ENCODE results near the gene ZNF264.

ZNF264 gene

GRCh38 chr19:57191141-57192076 is at the start of gene ZNF264:
TSS of gene ZNF264 (plus strand) at chr19:57191500. CDS start at chr19:57191914, 414 bp downstream.
- H3K4me3 ChIP-seq (ENCODE audit: low read depth, low read length), result peak within 1 kb of the TSS; percentile 91
- peak within 1 kb of the TSS; percentile 40 for H3K27ac ChIP-seq (ENCODE audit: low read depth, low read length)
- H3K36me3 ChIP-seq (ENCODE audit: insufficient read depth, low read length), result peaks cover 15% of the 10 kb centered on the region
- H3K4me1 ChIP-seq (ENCODE audit: control insufficient read depth, insufficient read depth, low read length, unreplicated experiment), result peaks cover 5% of the 10 kb centered on the region
- H2AFZ ChIP-seq (ENCODE audit: low read length, unreplicated experiment), result peak within 1 kb of the TSS; percentile 95
- peaks cover 24% of the 10 kb centered on the region for H3K79me2 ChIP-seq (ENCODE audit: control insufficient read depth, insufficient read depth, low read length, unreplicated experiment)
- H3K27me3 ChIP-seq (ENCODE audit: insufficient read depth, low read length), result no peaks in the 10 kb centered on the region

- no peak overlapping the region for H3K27ac ChIP-seq (ENCODE audit: low read depth, low read length)
- H3K4me1 ChIP-seq (ENCODE audit: control insufficient read depth, insufficient read depth, low read length, unreplicated experiment), result no peaks in the 10 kb centered on the region
- no peaks in the 10 kb centered on the region for H3K79me2 ChIP-seq (ENCODE audit: control insufficient read depth, insufficient read depth, low read length, unreplicated experiment)
- H3K4me3 ChIP-seq (ENCODE audit: low read depth, low read length), result no peak overlapping the region
- no peak overlapping the region for H2AFZ ChIP-seq (ENCODE audit: low read length, unreplicated experiment)
- H3K36me3 ChIP-seq (ENCODE audit: insufficient read depth, low read length), result no peaks in the 10 kb centered on the region
- no peaks in the 10 kb centered on the region for H3K27me3 ChIP-seq (ENCODE audit: insufficient read depth, low read length)
These were observed 49.6 kb upstream of the ZNF264 start for GRCh38 chr19:57141699-57142098.

DNA sequence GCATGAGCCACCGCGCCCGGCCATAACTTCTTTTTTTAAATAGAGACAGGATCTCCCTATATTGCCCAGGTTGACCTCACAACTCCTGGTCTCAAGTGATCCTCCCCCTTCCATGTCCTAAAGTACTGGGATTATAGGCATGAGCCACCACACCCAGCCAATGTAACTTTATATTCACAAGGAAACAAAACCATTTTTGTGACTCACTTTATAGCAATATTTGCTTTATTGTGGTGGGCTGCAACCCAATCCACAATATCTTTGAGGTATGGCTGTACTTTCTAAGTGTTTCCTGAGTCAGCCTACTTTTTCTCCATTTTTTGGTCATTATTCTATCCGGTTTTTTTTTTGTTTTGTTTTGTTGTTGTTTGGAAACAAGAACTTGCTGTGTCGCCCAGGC is 38.4 kb upstream of the ZNF264 start:
- no peak overlapping the region for H2AFZ ChIP-seq (ENCODE audit: low read length, unreplicated experiment)
- H3K36me3 ChIP-seq (ENCODE audit: insufficient read depth, low read length), result no peaks in the 10 kb centered on the region
- no peak overlapping the region for H3K27ac ChIP-seq (ENCODE audit: low read depth, low read length)
- H3K4me3 ChIP-seq (ENCODE audit: low read depth, low read length), result no peak overlapping the region
- H3K4me1 ChIP-seq (ENCODE audit: control insufficient read depth, insufficient read depth, low read length, unreplicated experiment), result no peaks in the 10 kb centered on the region
- 0 out of 2 replicates have a peak, but pooled peaks cover 6% of the 10 kb centered on the region for H3K27me3 ChIP-seq (ENCODE audit: insufficient read depth, low read length)
- no peaks in the 10 kb centered on the region for H3K79me2 ChIP-seq (ENCODE audit: control insufficient read depth, insufficient read depth, low read length, unreplicated experiment)

DNA sequence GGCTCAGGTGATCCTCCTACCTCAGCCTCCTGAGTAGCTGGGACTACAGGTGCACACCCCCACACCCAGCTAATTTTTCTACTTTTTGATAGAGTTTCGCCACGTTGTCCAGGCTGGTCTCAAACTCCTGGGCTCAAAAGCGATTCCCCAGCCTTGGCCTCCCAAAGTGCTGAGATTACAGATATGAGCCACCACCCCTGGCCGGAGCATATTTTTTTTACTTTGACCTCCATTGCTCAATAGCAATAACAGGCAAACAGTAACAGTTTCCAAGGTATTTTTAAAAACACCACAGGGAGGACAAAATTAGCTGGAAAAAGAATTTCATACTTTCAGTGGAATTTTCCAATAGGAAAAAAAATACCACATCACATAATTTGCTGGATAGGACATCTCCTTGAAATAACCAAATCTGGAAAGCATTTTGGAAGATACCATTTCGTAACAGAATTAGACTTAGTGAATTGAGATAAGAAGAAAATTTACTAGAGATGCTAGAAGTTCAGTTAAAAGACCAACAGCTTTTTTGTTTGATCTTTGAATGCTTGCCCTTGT is 29.2 kb upstream of the ZNF264 start:
- no peaks in the 10 kb centered on the region for H3K27me3 ChIP-seq (ENCODE audit: insufficient read depth, low read length)
- no peaks in the 10 kb centered on the region for H3K79me2 ChIP-seq (ENCODE audit: control insufficient read depth, insufficient read depth, low read length, unreplicated experiment)
- H3K36me3 ChIP-seq (ENCODE audit: insufficient read depth, low read length), result no peaks in the 10 kb centered on the region
- H3K4me3 ChIP-seq (ENCODE audit: low read depth, low read length), result no peak overlapping the region
- H3K27ac ChIP-seq (ENCODE audit: low read depth, low read length), result no peak overlapping the region
- H3K4me1 ChIP-seq (ENCODE audit: control insufficient read depth, insufficient read depth, low read length, unreplicated experiment), result no peaks in the 10 kb centered on the region
- no peak overlapping the region for H2AFZ ChIP-seq (ENCODE audit: low read length, unreplicated experiment)

GRCh38 chr19:57165846-57166245 is 25.5 kb upstream of the ZNF264 start:
- Histone ChIP-seq H3K27me3 (ENCODE audit: insufficient read depth, low read length) (no peaks in the 10 kb centered on the region), H3K36me3 (ENCODE audit: insufficient read depth, low read length) (no peaks in the 10 kb centered on the region), H3K4me1 (ENCODE audit: control insufficient read depth, insufficient read depth, low read length, unreplicated experiment) (no peaks in the 10 kb centered on the region), H3K79me2 (ENCODE audit: control insufficient read depth, insufficient read depth, low read length, unreplicated experiment) (no peaks in the 10 kb centered on the region), H3K27ac (ENCODE audit: low read depth, low read length) (no peak overlapping the region), H2AFZ (ENCODE audit: low read length, unreplicated experiment) (no peak overlapping the region), H3K4me3 (ENCODE audit: low read depth, low read length) (no peak overlapping the region)

DNA sequence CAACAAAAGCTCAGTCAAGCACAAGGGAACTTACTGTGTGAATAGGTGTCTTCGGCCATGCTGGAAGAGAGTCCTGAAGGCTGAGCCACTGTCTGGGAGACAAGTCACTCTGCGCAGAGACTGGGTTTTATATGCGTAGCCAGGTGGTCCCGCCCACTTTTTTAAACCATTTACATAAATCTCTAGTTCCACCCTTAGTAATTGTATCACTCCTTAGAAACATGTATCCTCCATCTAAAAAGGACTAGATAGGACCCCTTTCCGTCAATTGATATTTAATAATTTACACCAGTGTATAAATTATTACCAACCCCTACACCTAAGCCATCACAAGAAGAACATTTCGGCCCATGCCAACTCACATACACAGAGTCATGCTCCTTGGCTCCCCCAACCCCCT is 23.9 kb upstream of the ZNF264 start, which contains the start of gene DUXA:
TSS of gene DUXA (minus strand) at position 101 of the 400 bp plus-strand sequence. CDS start at position 59, 42 bp downstream.
- Histone ChIP-seq H3K36me3 (ENCODE audit: insufficient read depth, low read length) (no peaks in the 10 kb centered on the region), H3K79me2 (ENCODE audit: control insufficient read depth, insufficient read depth, low read length, unreplicated experiment) (no peaks in the 10 kb centered on the region), H3K4me3 (ENCODE audit: low read depth, low read length) (no peak within 1 kb of the TSS), H3K27me3 (ENCODE audit: insufficient read depth, low read length) (no peaks in the 10 kb centered on the region), H2AFZ (ENCODE audit: low read length, unreplicated experiment) (no peak within 1 kb of the TSS), H3K27ac (ENCODE audit: low read depth, low read length) (no peak within 1 kb of the TSS), H3K4me1 (ENCODE audit: control insufficient read depth, insufficient read depth, low read length, unreplicated experiment) (no peaks in the 10 kb centered on the region)

DNA sequence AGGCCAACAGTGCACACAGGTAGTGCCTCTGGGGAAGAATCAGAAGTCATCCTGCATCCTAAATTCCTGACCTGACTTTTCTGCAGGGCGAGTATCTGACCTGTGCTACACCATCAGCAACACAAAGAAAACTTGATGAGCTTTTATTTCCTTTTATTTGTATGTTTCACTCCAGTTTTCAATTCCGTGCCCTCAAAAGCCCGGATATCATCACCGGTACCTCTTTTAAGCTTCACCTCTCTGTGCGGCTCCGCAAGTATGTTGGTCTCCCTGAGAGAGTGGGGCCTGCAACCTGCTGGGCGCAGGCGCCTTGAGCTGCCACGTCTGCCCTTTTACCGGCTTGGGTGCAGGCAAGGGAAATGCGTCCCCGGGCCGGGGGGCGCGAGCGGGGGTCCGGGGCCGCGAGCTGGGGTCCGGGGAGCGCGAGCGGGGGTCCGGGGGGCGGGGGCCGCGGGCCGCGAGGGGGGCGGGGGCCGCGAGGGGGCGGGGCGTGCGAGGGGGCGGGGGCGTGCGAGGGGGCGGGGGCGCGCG is 19.7 kb upstream of the ZNF264 start:
- Histone ChIP-seq H3K27ac (ENCODE audit: low read depth, low read length) (no peak overlapping the region), H3K36me3 (ENCODE audit: insufficient read depth, low read length) (no peaks in the 10 kb centered on the region), H2AFZ (ENCODE audit: low read length, unreplicated experiment) (peak overlapping the region; percentile 56), H3K4me3 (ENCODE audit: low read depth, low read length) (peak overlapping the region; percentile 67), H3K27me3 (ENCODE audit: insufficient read depth, low read length) (no peaks in the 10 kb centered on the region), H3K79me2 (ENCODE audit: control insufficient read depth, insufficient read depth, low read length, unreplicated experiment) (peaks cover 2% of the 10 kb centered on the region), H3K4me1 (ENCODE audit: control insufficient read depth, insufficient read depth, low read length, unreplicated experiment) (no peaks in the 10 kb centered on the region)

GRCh38 chr19:57190301-57190700 is 999 bp upstream of the ZNF264 start:
- H3K4me3 ChIP-seq (ENCODE audit: low read depth, low read length), result peak overlapping the region; percentile 91; the same call in 1 of the 2 replicates
- peaks cover 24% of the 10 kb centered on the region for H3K79me2 ChIP-seq (ENCODE audit: control insufficient read depth, insufficient read depth, low read length, unreplicated experiment)
- H3K27ac ChIP-seq (ENCODE audit: low read depth, low read length), result no peak overlapping the region
- peaks cover 15% of the 10 kb centered on the region for H3K36me3 ChIP-seq (ENCODE audit: insufficient read depth, low read length)
- H3K27me3 ChIP-seq (ENCODE audit: insufficient read depth, low read length), result no peaks in the 10 kb centered on the region
- H2AFZ ChIP-seq (ENCODE audit: low read length, unreplicated experiment), result no peak overlapping the region
- H3K4me1 ChIP-seq (ENCODE audit: control insufficient read depth, insufficient read depth, low read length, unreplicated experiment), result peaks cover 5% of the 10 kb centered on the region

- Histone ChIP-seq H3K36me3 (ENCODE audit: insufficient read depth, low read length) (peaks cover 15% of the 10 kb centered on the region), H3K79me2 (ENCODE audit: control insufficient read depth, insufficient read depth, low read length, unreplicated experiment) (peaks cover 24% of the 10 kb centered on the region)
These were observed 749 bp downstream of the ZNF264 start for GRCh38 chr19:57192077-57192420.

DNA sequence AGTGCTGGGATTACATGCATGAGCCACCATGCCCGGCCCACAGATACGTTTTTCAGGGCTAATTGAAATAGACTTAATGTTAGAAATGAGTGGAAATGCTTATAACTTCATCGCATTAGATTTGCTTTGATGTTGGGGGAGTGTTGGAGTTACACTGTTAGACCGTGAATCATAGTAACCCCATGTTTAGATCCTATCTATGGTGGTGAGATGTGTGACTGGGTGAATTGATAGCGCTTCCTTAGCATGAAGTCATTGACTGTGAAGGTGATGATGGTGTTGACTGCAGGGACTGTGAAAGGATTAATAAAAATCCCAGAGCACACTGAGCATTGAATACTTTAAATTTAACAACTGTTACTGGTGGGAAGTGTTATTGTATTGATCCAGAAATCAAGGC is 1.7 kb downstream of the ZNF264 start:
- no peak overlapping the region for H3K27ac ChIP-seq (ENCODE audit: low read depth, low read length)
- peak overlapping the region; percentile 91 for H3K4me3 ChIP-seq (ENCODE audit: low read depth, low read length)
- no peak overlapping the region for H2AFZ ChIP-seq (ENCODE audit: low read length, unreplicated experiment)
- H3K79me2 ChIP-seq (ENCODE audit: control insufficient read depth, insufficient read depth, low read length, unreplicated experiment), result peaks cover 24% of the 10 kb centered on the region
- peaks cover 5% of the 10 kb centered on the region for H3K4me1 ChIP-seq (ENCODE audit: control insufficient read depth, insufficient read depth, low read length, unreplicated experiment)
- H3K27me3 ChIP-seq (ENCODE audit: insufficient read depth, low read length), result no peaks in the 10 kb centered on the region
- H3K36me3 ChIP-seq (ENCODE audit: insufficient read depth, low read length), result peaks cover 15% of the 10 kb centered on the region

More at GRCh38 chr19:57192077-57192420, 749 bp downstream of the ZNF264 start:
- Histone ChIP-seq H3K4me3 (ENCODE audit: low read depth, low read length) (peak overlapping the region; percentile 91), H3K27me3 (ENCODE audit: insufficient read depth, low read length) (no peaks in the 10 kb centered on the region), H3K27ac (ENCODE audit: low read depth, low read length) (no peak overlapping the region; the same call in 1 of the 2 replicates), H3K4me1 (ENCODE audit: control insufficient read depth, insufficient read depth, low read length, unreplicated experiment) (peaks cover 5% of the 10 kb centered on the region), H2AFZ (ENCODE audit: low read length, unreplicated experiment) (peak overlapping the region; percentile 78)

Data from ACC112 (cell line).